Prostate gland (tissue), 2 donors: Measurements from ENCODE around the gene ZBTB39.

Source experiments
- CTCF ChIP-seq, 4 experiments: fragments of 200-600 bp in 2 of 4; fragments of 450-650 bp in 2 of 4; sonication (generic) in 2 of 4; IDR thresholded peaks; 1 replicate in 3 of 4; 2 replicates in 1 of 4; pipeline ENCODE4 v1.5.1; 2016 to 2019; ENCODE audit warnings: antibody characterized with exemption in 4 of 4, mild to moderate bottlenecking in 2 of 4, moderate library complexity in 2 of 4
- POLR2A ChIP-seq: fragments of 450-650 bp; IDR thresholded peaks from one replicate; pipeline ENCODE4 v1.6.1; 2016; ENCODE audit warnings: antibody characterized with exemption, mild to moderate bottlenecking
- POLR2AphosphoS5 ChIP-seq: sonication (generic); formaldehyde crosslinking; IDR thresholded peaks from one replicate; pipeline ENCODE4 v1.6.1; 2017; ENCODE audit warnings: antibody characterized with exemption

GRCh38 chr12:56998316-56998715, 8.0 kb downstream of the ZBTB39 start:
- no peak for TF ChIP-seq POLR2A
- no peak for TF ChIP-seq CTCF (IDR thresholded peaks at IDR 0.05)
- TF ChIP-seq POLR2AphosphoS5 = no peak
